Measurements from ENCODE around the gene MPC1L. TPM values are rescaled to one million over a fixed set of nuclear protein-coding genes. Genes with fewer than 3 reads are reported as not detected.

The MPC1L gene
- polyA plus RNA-seq, 1 of the 3 experiments (the other 2 are of a cell fraction) = not detected

- CTCF ChIA-PET = interaction anchor here (0.8 to 5.0 kb wide), 5 partner anchors 9 to 461 kb away, joined by 3 to 56 read pairs (median 4); no protein-coding TSS in a partner anchor
- Histone ChIP-seq H3K4me2 (no peak overlapping the region), H4K20me1 (ENCODE audit: insufficient read depth) (no peaks in the 10 kb centered on the region), H2AFZ (ENCODE audit: low read depth) (no peak overlapping the region), H3K9ac (no peak overlapping the region), H3K4me1 (ENCODE audit: control insufficient read depth in 1 of 2, insufficient read depth in 2 of 2, low read depth in 1 of 2, low read length in 1 of 2) (no peaks in the 10 kb centered on the region), H3K9me3 (no peaks in the 10 kb centered on the region), H3K36me3 (replicated peaks in 1 of 2; ENCODE audit: control insufficient read depth in 1 of 2, insufficient read depth in 2 of 2, low read length in 1 of 2) (peaks cover 34 to 57% of the 10 kb centered on the region in 2 experiments), H3K4me3 (ENCODE audit: low read depth in 2 of 2, low read length in 1 of 2) (no peak overlapping the region), H3F3A (replicated peaks; ENCODE audit: insufficient read depth) (peaks cover 20% of the 10 kb centered on the region), H3K27ac (ENCODE audit: low read depth in 2 of 2, low read length in 1 of 2) (no peak overlapping the region), H3K79me2 (ENCODE audit: insufficient read depth) (no peaks in the 10 kb centered on the region), H3K27me3 (ENCODE audit: insufficient read depth) (no peaks in the 10 kb centered on the region), H3K9me2 (no peaks in the 10 kb centered on the region)
- POLR2A ChIA-PET = interaction anchor here (0.6 kb wide), 1 partner anchor 25 kb away, joined by 3 read pairs; no protein-coding TSS in a partner anchor
- TF ChIP-seq TEAD4 (IDR thresholded peaks at IDR 0.05; ENCODE audit: borderline replicate concordance, insufficient read depth) = no peak
- TF ChIP-seq ELF1 (IDR thresholded peaks at IDR 0.05) = no peak
- no peak for TF ChIP-seq MXI1 (IDR thresholded peaks at IDR 0.05; ENCODE audit: low read depth, low read length)
- no peak for TF ChIP-seq FOSL2 (IDR thresholded peaks at IDR 0.05; ENCODE audit: borderline replicate concordance, low read depth)
- TF ChIP-seq YY1 (IDR thresholded peaks at IDR 0.05; ENCODE audit: low read depth) = no peak
- TF ChIP-seq TCF12 (IDR thresholded peaks at IDR 0.05) = no peak
- no peak for TF ChIP-seq FOXJ3 (CRISPR knock-in tag; IDR thresholded peaks at IDR 0.05)
- TF ChIP-seq EZH2phosphoT487 (IDR thresholded peaks at IDR 0.05; ENCODE audit: borderline replicate concordance, low read depth) = no peak
- TF ChIP-seq USF2 (IDR thresholded peaks at IDR 0.05; ENCODE audit: borderline replicate concordance, low read depth, low read length) = no peak
- TF ChIP-seq RCOR1 (IDR thresholded peaks at IDR 0.05; ENCODE audit: low read length) = no peak
- TF ChIP-seq, protein P1, sequence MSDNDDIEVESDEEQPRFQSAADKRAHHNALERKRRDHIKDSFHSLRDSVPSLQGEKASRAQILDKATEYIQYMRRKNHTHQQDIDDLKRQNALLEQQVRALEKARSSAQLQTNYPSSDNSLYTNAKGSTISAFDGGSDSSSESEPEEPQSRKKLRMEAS (IDR thresholded peaks at IDR 0.05; ENCODE audit: low read depth) = no peak
- TF ChIP-seq GABPA (IDR thresholded peaks at IDR 0.05; ENCODE audit: low read depth) = no peak
- no peak for TF ChIP-seq RXRA (IDR thresholded peaks at IDR 0.05; ENCODE audit: borderline replicate concordance, low read depth)
- no peak for TF ChIP-seq POLR2AphosphoS5 (IDR thresholded peaks at IDR 0.05; ENCODE audit: low read depth, low read length)
- no peak for TF ChIP-seq EP300 (IDR thresholded peaks at IDR 0.05; ENCODE audit: borderline replicate concordance in 1 of 2, low read depth in 1 of 2, low read length in 1 of 2)
- 89% methylated on average over 2 of the region's 2 CpGs for WGBS (ENCODE audit: low lambda C conversion rate)
- DNase-seq = no peak
Observed at GRCh38 chrX:40653535-40653934, 30.3 kb downstream of the MPC1L start.

DNA sequence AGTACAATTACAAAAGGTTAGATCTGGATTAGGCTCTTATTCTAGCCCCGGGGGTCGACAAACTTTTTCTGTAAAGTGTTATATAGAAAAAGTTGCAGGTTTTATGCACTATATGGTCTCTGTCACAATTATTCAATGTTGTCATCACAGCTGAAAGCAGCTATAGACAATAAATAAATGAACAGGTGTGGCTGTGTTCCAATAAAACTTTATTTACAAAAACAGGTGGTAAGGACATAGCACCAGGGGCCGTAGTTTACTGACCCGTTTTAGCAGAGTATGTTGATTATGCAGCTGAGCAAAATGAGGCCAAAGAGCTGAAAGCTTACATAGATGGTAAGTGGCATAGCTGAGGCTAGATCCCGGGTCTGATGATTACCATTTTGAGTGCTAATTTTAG lies 37.2 kb downstream of the MPC1L start:
- H3K4me1 ChIP-seq (ENCODE audit: control insufficient read depth in 1 of 2, insufficient read depth in 2 of 2, low read depth in 1 of 2, low read length in 1 of 2) = no peaks in the 10 kb centered on the region
- H3K4me2 ChIP-seq = no peak overlapping the region
- H3K27ac ChIP-seq (ENCODE audit: low read depth in 2 of 2, low read length in 1 of 2) = no peak overlapping the region
- no peak overlapping the region for H3K9ac ChIP-seq
- no peaks in the 10 kb centered on the region for H3K9me2 ChIP-seq
- no peaks in the 10 kb centered on the region for H4K20me1 ChIP-seq (ENCODE audit: insufficient read depth)
- no peak overlapping the region for H3K4me3 ChIP-seq (ENCODE audit: low read depth in 2 of 2, low read length in 1 of 2)
- no peak for DNase-seq
- WGBS (ENCODE audit: low lambda C conversion rate) = 89% methylated on average over 5 of the region's 5 CpGs
- no peak overlapping the region for H2AFZ ChIP-seq (ENCODE audit: low read depth)
- H3K36me3 ChIP-seq (replicated peaks in 1 of 2; ENCODE audit: control insufficient read depth in 1 of 2, insufficient read depth in 2 of 2, low read length in 1 of 2) = peaks cover 26 to 37% of the 10 kb centered on the region in 2 experiments
- no peaks in the 10 kb centered on the region for H3K27me3 ChIP-seq (ENCODE audit: insufficient read depth)
- ChIA-PET CTCF (interaction anchor here (1.9 kb wide), 1 partner anchor 9 kb away, joined by 11 read pairs; no protein-coding TSS in a partner anchor), POLR2A (interaction anchor here (0.5 kb wide), 1 partner anchor 33 kb away, joined by 3 read pairs; no protein-coding TSS in a partner anchor)
- no peak for TF ChIP-seq SMC3 (IDR thresholded peaks at IDR 0.05; ENCODE audit: low read depth, low read length)
- no peaks in the 10 kb centered on the region for H3F3A ChIP-seq (replicated peaks; ENCODE audit: insufficient read depth)
- no peaks in the 10 kb centered on the region for H3K9me3 ChIP-seq
- no peaks in the 10 kb centered on the region for H3K79me2 ChIP-seq (ENCODE audit: insufficient read depth)
